HG03280 (cell line): ENCODE results near the gene NPTN.

Experiments
- ATAC-seq: cut with Tn5 transposase; IDR thresholded peaks from one replicate; pipeline ENCODE4 v1.9.1; 2021; ENCODE audit warnings: mild to moderate bottlenecking, moderate library complexity; ENCODE audit not compliant: unreplicated experiment

The NPTN gene

GRCh38 chr15:73522011-73522410 lies 111.2 kb downstream of the NPTN start:
- no peak for ATAC-seq

- no peak for ATAC-seq
These were observed 114.1 kb downstream of the NPTN start for GRCh38 chr15:73518876-73519733.

- no peak for ATAC-seq
These were observed 114.9 kb downstream of the NPTN start for GRCh38 chr15:73518180-73518862.

GRCh38 chr15:73517566-73517965 lies 115.6 kb downstream of the NPTN start:
- no peak for ATAC-seq

- no peak for ATAC-seq
These were observed 117.7 kb downstream of the NPTN start for GRCh38 chr15:73515527-73515926.
